Putamen (tissue), 1 donor: Measurements from ENCODE around the gene VANGL2.
"Not testable (repeated sequence)": the region's sequence is repeated elsewhere in the genome, so short reads cannot be mapped to it uniquely, and the experiment has no call there.

Source experiments
- DNase-seq: peaks from one replicate; pipeline ENCODE4 v3.0.0-alpha.2; 2016; ENCODE audit warnings: low spot score

VANGL2 gene

DNA sequence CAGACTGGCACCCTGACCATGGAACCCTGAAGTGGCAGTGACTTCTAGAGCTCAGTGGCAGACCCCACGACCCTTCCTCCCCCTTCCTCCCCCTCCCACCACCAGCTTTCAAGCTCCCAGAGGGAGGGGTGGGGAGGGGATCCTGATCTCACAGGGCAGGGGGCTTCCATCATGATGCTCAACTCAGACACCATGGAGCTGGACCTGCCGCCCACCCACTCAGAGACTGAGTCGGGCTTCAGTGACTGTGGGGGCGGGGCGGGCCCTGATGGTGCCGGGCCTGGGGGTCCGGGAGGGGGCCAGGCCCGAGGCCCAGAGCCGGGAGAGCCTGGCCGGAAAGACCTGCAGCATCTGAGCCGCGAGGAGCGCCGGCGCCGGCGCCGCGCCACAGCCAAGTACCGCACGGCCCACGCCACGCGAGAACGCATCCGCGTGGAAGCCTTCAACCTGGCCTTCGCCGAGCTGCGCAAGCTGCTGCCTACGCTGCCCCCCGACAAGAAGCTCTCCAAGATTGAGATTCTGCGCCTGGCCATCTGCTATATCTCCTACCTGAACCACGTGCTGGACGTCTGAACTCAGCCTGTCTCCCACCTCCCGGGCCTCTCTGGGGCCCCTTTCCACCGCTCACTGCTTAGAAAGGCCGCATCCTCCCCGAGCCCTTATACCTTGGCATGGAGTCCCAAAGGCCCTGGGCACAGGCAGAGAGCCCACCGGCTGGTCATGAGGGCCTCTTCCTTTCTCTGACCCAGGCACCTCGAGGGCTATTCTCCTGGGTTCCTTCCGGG is 29.6 kb upstream of the VANGL2 start:
- DNase-seq = no peak

DNA sequence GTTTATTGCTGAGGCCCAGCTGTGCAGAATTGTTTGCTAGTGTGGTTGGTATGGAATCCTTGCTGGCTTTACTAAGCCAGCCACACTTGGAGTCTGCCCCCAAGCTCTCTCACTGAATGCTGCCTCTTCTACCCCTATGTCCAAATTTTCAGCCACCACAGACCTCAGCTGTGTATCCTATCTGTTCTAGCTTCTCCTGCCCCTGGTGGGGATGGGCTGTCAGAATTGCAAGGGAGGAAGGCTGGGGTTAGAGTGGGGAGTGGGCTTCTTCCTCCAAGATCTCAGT is 29.1 kb upstream of the VANGL2 start:
- DNase-seq = no peak

DNA sequence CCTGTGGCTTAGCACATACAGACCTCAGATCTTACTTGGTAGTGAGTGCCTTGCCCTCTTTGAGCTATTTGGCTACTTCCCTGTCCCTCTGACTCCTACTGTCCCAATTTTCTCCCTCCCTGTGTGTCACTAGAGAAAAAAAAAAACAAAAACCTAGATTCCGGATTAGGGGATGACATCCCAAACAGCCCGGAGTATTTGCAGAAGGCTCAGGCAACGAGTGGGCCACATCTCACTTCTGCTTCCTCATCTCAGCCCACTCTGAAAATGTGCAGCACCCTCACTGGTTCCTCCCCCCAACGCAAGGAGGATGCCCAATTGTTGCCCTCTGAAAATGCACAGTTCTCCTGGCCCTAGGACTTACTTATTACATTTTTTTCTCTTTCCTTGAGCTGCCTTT is 28.6 kb upstream of the VANGL2 start:
- DNase-seq = no peak

DNA sequence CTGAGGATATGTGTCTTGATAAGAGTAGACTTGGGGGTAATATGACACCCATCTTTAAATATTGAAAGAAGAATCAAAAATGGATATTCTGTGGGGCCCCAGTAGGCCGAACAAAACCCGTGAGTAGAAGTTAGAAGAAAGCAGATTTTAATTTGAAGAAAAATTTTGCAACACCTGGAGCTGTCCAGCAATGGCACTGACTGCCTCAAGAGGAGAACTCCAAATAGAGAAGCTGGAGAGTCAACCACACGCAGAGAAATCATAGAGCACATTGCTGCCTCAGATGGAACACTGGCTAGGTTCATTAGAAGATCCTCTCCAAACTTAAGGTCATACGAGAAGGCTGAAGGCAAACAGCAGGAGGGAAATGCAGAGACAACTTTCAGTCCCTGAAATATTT is 26.7 kb upstream of the VANGL2 start:
- DNase-seq = no peak

DNA sequence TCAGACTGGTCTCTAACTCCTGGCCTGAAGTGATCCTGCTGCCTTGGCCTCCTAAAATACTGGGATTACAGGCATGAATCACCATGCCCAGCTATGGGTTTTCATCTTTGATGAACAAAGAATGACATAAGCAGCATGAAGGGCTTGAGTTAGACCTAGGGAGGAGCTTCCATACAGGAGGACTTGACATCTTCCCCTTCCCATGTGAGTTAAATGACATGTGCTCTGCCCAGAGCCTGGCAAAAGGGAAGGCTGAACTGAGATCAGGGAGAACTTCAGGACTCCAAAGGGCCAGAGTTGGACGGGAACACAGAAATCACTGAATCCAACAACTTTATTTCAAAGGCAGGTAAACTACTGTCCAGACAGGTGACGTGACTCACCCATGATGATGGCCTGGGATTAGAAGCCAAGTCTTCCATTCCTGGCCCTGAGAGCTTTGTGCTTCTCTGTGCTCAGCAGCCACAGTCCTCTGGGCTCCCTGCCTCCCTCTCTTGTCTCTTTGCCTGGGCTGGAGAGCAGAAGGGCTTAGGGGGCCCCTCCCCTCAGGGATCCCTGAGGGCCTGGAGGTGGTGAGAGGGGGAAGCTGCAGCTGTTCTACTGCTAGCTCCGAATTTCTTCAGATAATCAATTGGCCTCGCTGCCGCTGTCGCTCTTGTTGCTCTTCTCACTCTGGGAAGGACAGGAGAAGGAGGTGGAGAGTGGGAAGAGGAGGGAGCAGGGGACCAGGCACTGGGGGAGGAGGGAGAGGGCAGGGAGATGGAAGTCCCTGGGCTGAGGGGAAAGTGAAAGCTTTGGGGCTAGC is 25.9 kb upstream of the VANGL2 start:
- no peak for DNase-seq

DNA sequence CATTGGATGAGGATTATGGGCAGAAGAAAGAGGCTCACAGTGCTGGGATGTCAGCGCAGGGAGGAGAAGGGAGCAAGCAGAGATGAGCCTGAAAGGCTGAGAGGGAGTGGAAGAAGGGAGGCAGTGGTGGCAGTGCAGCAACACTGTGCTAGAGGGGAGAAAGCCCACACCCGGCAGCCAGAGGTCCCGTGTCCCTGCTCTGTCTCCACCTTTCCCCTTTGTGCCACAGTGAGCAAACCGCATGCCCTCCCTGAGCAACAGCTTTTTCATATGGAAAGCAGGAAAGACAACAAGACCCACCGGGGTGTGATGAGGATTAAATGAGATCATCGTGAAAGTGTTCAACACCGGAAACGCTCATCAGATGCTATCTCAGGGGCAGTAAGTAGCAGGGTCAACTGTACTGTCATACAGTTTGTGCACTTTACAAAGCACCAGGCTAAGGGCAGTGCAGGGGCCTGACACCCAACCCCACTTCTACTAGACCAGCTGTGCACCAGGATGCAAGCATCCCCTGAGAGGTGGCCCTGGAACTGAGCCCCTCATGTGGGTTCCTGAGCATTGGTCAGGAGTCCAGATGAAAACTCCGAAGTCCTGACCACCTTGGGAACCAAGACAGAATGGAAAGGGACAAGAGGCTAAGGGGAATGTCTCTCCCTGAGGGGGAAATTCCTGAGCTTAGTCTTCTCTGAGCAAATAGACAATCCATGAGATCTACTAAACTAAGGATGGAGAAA is 24.4 kb upstream of the VANGL2 start:
- no peak for DNase-seq

DNA sequence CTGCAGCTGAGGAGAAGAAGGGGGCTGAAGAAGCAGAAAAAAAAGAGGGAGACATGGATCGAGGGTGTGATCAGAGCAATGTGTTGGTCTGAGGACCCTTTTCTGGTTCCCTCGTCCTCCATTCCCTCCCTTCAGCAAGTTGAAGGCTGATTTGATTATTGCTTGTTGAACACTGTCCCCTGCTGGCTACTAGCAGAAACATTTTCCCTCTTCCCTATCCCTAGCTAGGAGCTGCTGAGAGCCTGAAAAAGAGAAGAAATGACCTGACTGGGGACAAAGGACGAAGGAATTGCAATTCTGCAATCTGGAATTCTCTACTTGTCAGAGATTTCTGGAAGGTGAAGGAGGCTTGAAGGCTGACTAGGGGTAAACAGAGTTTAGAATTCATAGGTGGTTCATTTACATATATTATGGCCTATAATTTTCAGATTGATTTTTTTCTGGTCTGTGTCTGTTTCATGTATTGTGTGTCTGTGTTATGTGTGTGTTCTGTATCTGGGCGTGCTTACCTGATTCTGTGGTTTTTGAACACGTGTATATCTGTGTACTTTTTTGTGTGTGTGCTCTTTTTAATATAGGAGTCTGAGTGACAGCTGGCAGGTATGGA is 23.7 kb upstream of the VANGL2 start:
- DNase-seq = peak; percentile 72

DNA sequence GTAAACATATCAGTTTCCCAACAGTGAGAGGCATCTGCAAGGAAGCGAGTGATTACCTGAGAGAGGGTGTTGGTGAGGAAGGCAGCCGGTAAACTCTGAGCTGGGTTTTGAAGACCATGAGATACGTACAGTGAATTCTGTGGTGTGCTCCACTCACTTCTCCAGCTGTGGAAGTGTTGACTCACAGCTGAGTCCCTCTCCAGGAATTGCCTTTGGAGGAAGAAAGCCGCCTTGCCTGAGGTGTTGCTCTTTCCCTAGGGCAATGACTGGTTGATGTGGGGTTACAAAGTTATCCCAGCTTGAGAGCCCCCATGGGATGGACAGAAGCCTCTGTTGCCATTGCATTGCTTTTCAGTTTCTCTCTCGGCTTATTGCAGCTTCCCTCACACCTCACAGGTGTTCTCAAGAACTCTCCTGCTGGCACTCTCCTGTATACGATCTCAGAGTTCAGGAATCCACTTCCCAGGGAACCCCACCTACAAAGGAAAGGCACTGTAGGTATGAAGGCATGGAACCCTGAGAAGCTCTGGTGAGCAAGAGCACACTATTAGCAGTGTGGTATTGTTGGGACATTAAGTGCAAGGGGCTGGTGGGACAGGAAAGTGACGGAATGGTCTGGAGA is 22.7 kb upstream of the VANGL2 start:
- DNase-seq = no peak

DNA sequence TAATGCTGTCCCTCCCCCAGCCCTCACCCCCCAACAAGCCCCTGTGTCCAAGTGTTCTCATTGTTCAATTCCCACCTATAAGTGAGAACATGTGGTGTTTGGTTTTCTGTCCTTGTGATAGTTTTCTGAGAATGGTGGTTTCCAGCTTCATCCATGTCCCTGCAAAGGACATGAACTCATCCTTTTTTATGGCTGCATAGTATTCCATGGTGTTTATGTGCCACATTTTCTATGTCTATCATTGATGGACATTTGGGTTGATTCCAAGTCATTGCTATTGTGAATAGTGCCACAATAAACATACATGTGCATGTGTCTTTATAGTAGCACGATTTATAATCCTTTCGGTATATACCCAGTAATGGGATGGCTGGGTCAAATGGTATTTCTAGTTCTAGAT is 15.6 kb upstream of the VANGL2 start:
- not testable (repeated sequence) for DNase-seq

DNA sequence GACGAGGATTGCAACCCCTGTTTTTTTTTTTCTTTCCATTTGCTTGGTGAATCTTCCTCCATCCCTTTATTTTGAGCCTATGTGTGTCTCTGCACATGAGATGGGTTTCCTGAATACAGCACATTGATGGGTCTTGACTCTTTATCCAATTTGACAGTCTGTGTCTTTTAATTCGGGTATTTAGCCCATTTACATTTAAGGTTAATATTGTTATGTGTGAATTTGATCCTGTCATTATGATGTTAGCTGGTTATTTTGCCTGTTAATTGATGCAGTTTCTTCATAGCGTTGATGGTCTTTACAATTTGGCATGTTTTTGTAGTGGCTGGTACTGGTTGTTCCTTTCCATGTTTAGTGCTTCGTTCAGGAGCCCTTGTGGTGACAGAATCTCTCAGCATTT is 12.0 kb upstream of the VANGL2 start:
- DNase-seq = not testable (repeated sequence)

DNA sequence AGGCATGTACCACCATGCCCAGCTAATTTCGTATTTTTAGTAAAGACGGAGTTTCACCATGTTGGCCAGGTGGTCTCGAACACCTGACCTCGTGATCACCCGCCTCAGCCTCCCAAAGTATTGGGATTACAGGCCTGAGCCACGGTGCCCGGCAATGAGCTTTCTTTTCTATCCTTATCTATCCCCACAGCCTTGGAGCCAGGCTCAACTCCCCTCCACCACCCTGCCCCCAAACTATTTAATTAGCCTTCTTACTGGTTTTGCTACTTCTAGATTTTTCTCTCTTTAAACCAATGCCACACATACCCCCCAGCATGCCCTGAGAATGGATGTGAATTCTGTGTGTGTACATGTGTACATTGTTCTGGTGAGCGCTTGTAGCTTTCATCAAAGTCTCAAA is 5.7 kb upstream of the VANGL2 start:
- DNase-seq = no peak

DNA sequence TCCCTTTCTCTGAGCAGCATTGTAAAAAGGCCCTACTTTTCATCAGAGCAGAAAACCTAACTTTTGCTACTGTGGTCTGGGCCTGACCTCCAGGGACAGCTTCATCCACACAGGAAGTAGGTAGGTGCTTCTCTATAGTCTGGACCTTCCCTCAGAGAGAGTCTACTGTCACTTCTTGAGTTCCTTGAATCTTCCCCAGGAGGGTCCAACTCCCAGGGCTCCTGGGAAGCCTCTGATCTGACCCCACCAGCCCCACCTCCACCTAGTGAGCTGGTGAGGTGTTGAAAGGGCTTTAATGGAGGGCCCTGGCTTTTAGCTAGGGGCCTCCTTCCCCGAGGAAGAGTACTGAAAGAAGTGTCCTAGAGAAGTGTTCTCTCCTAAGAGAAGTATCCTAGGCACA is 2.7 kb upstream of the VANGL2 start:
- DNase-seq = no peak

DNA sequence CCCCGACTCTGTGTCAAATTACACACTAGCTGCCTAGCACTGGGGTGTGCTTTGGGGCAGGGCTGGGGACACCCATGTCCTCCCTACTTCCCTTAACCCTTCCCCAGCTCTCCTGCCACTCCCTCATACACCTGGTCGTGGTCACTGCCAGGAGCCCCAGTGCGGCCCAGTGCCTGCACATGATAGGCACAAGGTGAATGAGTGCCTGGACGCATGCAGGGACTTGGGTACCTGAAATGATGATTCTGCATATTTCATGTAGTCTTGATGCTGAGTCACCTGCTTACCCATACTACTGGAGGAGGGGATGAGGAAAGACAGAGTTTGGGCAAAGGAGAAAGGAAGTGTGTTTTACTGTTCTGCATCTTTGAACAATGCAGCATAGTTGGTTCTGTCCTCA is 1.5 kb upstream of the VANGL2 start:
- DNase-seq = no peak

DNA sequence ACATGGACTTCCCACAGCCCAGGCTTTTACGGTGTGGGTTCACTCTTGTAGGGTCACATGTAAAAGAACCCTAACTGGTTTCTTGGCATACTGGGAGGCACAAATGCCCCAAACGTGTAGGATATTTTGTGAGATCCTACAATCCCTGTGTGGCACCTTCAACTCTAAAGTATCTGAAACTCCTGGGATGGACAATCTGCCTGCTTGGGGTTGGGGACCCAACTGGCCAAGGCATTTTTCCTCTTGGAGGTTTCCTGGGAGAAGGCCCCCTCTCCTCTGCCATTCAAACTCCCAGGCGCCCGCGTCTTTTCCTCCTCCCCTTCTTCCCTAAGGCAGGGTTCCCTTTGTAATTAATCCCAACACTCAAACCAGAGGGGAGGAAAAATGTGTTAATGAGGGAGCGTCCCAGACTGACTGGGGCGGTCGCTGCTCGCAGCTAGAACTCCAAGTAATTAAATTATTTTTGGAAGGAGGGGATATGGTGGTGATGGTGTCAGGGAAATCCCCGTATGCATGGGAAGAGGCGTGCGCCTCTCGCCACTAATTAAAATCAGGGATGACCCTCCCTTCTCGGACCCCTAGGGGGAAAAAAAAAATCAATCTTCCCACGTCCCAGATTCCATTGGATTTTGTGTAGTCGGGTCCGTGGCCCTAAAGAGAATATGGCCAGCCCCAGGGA is 681 bp upstream of the VANGL2 start:
- no peak for DNase-seq

DNA sequence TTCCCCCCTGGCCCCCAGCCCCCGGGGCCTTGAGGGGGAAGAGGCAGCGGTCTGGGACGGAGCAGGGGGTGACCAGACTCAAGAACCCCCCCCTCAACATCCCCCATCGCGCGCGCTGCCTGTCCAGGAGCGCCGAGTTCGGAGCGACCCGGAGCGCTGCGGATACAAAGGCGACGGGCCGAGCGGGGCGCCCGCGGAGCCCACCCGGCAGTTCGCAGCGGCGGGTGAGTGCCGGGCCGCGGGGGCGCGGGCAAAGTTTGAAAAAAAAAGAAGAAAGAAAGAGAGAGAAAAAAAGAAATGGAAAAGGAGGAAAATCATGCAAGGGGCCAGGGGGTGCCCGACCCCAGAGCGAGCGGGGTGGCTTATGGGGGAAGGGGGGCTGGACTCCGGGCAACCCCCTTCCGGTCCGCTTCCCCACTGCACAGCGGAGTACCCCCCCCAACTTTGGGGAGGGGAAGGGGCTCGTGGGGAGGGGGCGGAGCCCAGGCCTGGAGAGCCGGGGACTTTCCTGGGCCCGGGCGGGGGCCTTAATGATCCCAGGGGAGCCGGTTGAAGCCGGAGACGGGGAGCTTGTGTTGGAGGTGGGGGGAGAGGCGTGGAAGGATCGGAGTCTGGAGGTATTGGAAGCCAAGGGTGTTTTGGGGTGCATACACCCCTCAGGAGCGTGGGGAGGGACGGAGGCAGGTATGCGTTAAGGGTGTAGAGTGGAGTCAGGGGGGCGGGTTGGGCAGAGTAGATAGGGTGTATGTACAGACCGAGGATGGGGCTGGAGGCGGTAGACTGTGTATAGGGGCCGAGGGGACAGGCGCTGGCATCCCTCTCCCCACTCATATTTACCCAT is 502 bp downstream of the VANGL2 start:
- no peak for DNase-seq

DNA sequence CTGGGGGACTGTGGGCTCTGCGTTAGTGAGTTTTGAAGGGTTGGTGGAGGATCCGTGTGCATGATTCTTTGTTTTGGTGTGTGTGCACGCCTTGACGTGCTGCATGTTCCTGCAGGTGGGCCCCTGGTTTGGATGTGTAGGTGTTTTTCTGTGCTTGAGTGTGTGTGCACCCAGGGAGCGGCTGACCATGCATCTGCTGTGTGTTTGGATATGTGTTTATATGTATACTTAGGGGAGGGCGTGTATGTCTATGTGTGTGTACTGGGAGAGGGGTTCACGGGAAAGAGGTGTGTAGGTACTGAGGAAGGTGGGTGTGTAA is 1.1 kb downstream of the VANGL2 start:
- DNase-seq = no peak

DNA sequence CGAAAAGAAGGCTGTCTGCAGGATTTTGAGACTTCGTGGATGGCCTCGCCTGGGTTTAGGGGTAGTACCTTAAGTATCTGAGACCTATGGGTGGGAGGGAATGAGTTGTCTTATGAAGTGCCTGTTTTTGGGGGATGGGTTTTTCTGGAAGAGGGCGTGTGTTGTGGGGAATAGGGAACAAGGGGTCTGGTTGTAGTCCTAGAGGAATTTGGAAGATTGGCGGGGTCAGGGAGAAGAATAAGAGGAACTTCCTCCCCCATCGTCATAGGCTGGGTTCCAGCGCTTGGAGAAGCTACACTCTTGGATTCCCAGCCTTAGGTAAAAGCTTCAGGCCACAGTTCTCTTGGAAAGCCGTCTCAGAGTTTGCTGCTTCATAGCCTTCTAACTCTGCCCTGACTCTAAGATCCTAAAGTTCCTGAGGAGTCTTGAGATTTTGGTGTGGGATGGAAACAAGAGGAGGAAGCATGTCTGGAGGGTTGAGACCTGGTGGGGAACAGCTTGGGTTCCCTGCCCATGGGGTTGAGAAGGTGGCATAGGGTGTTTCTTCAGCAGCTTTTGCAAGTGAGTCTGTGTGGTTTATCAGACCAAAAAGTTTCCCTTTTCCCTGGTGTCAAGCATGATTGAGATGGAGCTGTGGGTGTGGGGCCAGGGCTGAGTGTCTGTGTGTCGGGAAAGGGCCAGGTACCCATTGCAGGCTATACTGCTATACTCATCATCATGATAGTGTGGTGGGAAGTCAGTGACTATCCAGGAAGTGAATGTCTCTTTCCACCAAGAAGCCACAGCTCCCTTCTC is 1.8 kb downstream of the VANGL2 start:
- no peak for DNase-seq

DNA sequence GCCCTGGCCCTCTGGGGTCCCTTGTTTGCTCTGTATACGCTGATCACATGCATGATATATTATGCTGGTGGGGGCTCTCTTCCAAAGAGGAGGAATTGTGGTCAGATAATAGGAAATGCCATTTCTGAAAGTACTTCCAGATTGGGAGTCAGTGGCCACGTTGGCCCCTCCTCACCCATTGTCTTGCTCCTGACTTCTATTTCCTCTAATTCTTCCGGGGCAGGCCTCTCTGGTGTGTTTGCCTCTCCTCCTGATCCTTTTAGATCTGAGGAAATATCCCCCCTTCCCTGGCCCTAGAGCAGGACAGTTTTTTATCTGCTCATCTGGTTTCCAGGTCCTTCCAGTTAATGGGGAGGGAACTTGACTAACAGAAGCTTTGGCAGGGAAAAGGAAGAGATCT is 2.9 kb downstream of the VANGL2 start:
- DNase-seq = no peak

DNA sequence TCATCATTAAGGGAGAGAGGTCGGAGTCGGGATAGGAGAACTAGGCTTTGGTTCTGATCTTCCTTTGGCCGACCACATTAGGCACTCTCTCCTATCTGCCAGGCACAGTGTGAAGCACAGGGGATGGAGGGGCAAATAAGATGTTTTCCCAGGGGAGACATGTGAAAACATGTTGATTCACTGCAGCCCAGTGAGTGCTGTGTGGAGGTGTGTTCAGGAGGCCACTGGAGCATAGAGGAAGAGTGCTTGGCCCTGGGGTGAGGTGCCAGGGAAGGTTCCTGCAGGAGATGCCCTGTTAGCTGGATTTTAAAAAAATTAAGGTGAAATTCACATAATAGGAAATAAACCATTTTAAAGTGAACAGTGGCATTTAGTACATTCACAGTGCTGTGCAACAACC is 3.7 kb downstream of the VANGL2 start:
- DNase-seq = no peak

DNA sequence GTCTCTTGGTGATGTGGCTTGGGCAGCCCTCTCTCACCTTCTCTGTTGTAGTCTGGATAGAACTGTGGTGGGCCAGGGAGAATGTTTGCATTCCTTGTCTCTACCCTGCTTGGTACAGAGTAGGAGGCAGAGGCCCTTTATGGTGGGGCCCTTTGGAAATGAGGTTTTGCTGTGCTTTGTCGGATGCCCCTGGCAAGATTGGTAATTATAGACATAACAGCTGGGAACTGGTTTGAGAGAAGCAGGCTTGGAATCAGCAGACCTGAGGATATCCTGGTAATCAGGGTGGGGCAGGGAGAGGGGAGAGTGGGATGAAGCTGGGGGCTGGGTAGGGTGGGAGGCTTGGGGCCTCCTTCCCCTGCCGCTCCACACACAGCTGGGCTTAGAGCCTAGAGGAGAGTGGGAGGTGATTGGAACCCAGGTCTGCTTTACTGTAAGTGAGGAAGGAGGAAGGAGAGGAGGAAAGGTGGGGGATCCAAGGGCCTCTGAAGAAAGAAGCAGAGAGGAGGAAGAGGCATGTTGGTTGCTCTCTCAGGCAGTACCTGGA is 5.0 kb downstream of the VANGL2 start:
- DNase-seq = no peak
